HEK293 (cell line): ENCODE measurements around the gene NINJ2.

ENCODE experiments used
- CTCF ChIA-PET: fragments of 350-600 bp; formaldehyde crosslinking; extraction: SDS; loops from one replicate; lab custom pipeline; 2021; ENCODE audit warnings: antibody characterized with exemption; lab: Yijun Ruan, JAX
- POLR2A ChIA-PET: fragments of 300-600 bp; formaldehyde crosslinking; extraction: SDS; loops from one replicate; lab custom pipeline; 2020; ENCODE audit warnings: antibody characterized with exemption, inconsistent platforms; lab: Yijun Ruan, JAX
- H3K27ac ChIP-seq: fragments of 200-500 bp; sonication (Bioruptor generic); 2 replicates; pipeline ENCODE4 v1.5.1; 2014; ENCODE audit warnings: low read depth, low read length, control low read depth, inconsistent platforms; ENCODE audit errors: extremely low read depth
- H3K36me3 ChIP-seq, 2 experiments: fragments of 200-500 bp in 1 of 2; sonication (Bioruptor generic) in 1 of 2; 1 replicate in 1 of 2; 2 replicates in 1 of 2; pipeline ENCODE4 v1.5.1; 2014 to 2017; ENCODE audit warnings: inconsistent platforms in 2 of 2, low read length in 2 of 2; ENCODE audit not compliant: control insufficient read depth in 2 of 2, insufficient read depth in 1 of 2
- H3K4me1 ChIP-seq: fragments of 200-500 bp; sonication (Bioruptor generic); 2 replicates; pipeline ENCODE4 v1.5.1; 2014; ENCODE audit warnings: mild to moderate bottlenecking, low read length, inconsistent platforms; ENCODE audit not compliant: control insufficient read depth, insufficient read depth
- H3K4me3 ChIP-seq: 2 replicates; pipeline ENCODE4 v1.5.1; 2011; ENCODE audit warnings: low read depth, mild to moderate bottlenecking, control low read depth, low read length, moderate library complexity
- H3K9me3 ChIP-seq: fragments of 200-500 bp; sonication (Bioruptor generic); 2 replicates; pipeline ENCODE4 v1.5.1; 2014; ENCODE audit warnings: low read depth, low read length, inconsistent platforms; ENCODE audit not compliant: control insufficient read depth, insufficient read depth
- EGR2 ChIP-seq: fragments of 450-650 bp; formaldehyde crosslinking; IDR thresholded peaks from 2 replicates; pipeline ENCODE4 v1.5.1; 2016; ENCODE audit warnings: low read depth, missing biosample characterization, missing genetic modification characterization
- HOXA7 ChIP-seq: sonication (generic); formaldehyde crosslinking; IDR thresholded peaks from 2 replicates; pipeline ENCODE4 v1.8.1; 2022; ENCODE audit warnings: missing genetic modification reagents, borderline replicate concordance
- KLF8 ChIP-seq: fragments of 450-650 bp; formaldehyde crosslinking; IDR thresholded peaks from 2 replicates; pipeline ENCODE4 v1.5.1; 2016; ENCODE audit warnings: missing biosample characterization, missing genetic modification characterization
- OVOL3 ChIP-seq: fragments of 450-650 bp; formaldehyde crosslinking; IDR thresholded peaks from 2 replicates; pipeline ENCODE4 v1.5.1; 2016; ENCODE audit warnings: missing biosample characterization, missing genetic modification characterization
- PRDM2 ChIP-seq: fragments of 450-650 bp; formaldehyde crosslinking; IDR thresholded peaks from 2 replicates; pipeline ENCODE4 v1.5.1; 2016; ENCODE audit warnings: missing biosample characterization, missing genetic modification characterization, borderline replicate concordance
- SP2 ChIP-seq: fragments of 450-650 bp; formaldehyde crosslinking; IDR thresholded peaks from 2 replicates; pipeline ENCODE4 v1.5.1; 2016; ENCODE audit warnings: missing biosample characterization, missing genetic modification characterization
- YY1 ChIP-seq: fragments of 450-650 bp; formaldehyde crosslinking; IDR thresholded peaks from 2 replicates; pipeline ENCODE4 v1.5.1; 2018; ENCODE audit warnings: missing biosample characterization, missing genetic modification characterization
- ZNF112 ChIP-seq: fragments of 450-650 bp; formaldehyde crosslinking; IDR thresholded peaks from 2 replicates; pipeline ENCODE4 v1.5.0; 2017; ENCODE audit warnings: missing biosample characterization, missing genetic modification characterization
- ZNF121 ChIP-seq: fragments of 450-650 bp; formaldehyde crosslinking; IDR thresholded peaks from 2 replicates; pipeline ENCODE4 v1.5.1; 2016; ENCODE audit warnings: missing biosample characterization, missing genetic modification characterization
- ZNF169 ChIP-seq: fragments of 450-650 bp; formaldehyde crosslinking; IDR thresholded peaks from 2 replicates; pipeline ENCODE4 v1.5.1; 2016; ENCODE audit warnings: missing biosample characterization, missing genetic modification characterization
- ZNF18 ChIP-seq: fragments of 450-650 bp; formaldehyde crosslinking; IDR thresholded peaks from 2 replicates; pipeline ENCODE4 v1.5.1; 2016; ENCODE audit warnings: missing biosample characterization, missing genetic modification characterization
- ZNF184 ChIP-seq: fragments of 450-650 bp; IDR thresholded peaks from 2 replicates; pipeline ENCODE4 v1.5.1; 2018; ENCODE audit warnings: missing biosample characterization, mild to moderate bottlenecking, missing genetic modification characterization
- ZNF214 ChIP-seq: fragments of 450-650 bp; formaldehyde crosslinking; IDR thresholded peaks from 2 replicates; pipeline ENCODE4 v1.5.1; 2017; ENCODE audit warnings: missing biosample characterization, mild to moderate bottlenecking, missing genetic modification characterization, borderline replicate concordance
- ZNF23 ChIP-seq: fragments of 450-650 bp; formaldehyde crosslinking; IDR thresholded peaks from 2 replicates; pipeline ENCODE4 v1.5.1; 2016; ENCODE audit warnings: missing biosample characterization, missing genetic modification characterization, borderline replicate concordance
- ZNF416 ChIP-seq: fragments of 450-650 bp; formaldehyde crosslinking; IDR thresholded peaks from 2 replicates; pipeline ENCODE4 v1.5.1; 2016; ENCODE audit warnings: missing biosample characterization, missing genetic modification characterization
- ZNF449 ChIP-seq: fragments of 450-650 bp; formaldehyde crosslinking; IDR thresholded peaks from 2 replicates; pipeline ENCODE4 v1.5.1; 2017; ENCODE audit warnings: missing biosample characterization, mild to moderate bottlenecking, missing genetic modification characterization, moderate library complexity
- ZNF501 ChIP-seq: fragments of 450-650 bp; formaldehyde crosslinking; IDR thresholded peaks from 2 replicates; pipeline ENCODE4 v1.5.1; 2016; ENCODE audit warnings: missing biosample characterization, missing genetic modification characterization
- ZNF560 ChIP-seq: fragments of 450-650 bp; formaldehyde crosslinking; IDR thresholded peaks from 2 replicates; pipeline ENCODE4 v1.5.1; 2017; ENCODE audit warnings: missing biosample characterization, missing genetic modification characterization, borderline replicate concordance
- ZNF585B ChIP-seq: fragments of 450-650 bp; formaldehyde crosslinking; IDR thresholded peaks from 2 replicates; pipeline ENCODE4 v1.5.1; 2016; ENCODE audit warnings: missing biosample characterization, missing genetic modification characterization
- ZNF600 ChIP-seq: fragments of 450-650 bp; formaldehyde crosslinking; IDR thresholded peaks from 2 replicates; pipeline ENCODE4 v1.5.1; 2016; ENCODE audit warnings: missing biosample characterization, missing genetic modification characterization
- ZNF645 ChIP-seq: fragments of 450-650 bp; formaldehyde crosslinking; IDR thresholded peaks from 2 replicates; pipeline ENCODE4; 2016; ENCODE audit warnings: missing biosample characterization, missing genetic modification characterization
- ZNF76 ChIP-seq: fragments of 450-650 bp; formaldehyde crosslinking; IDR thresholded peaks from 2 replicates; pipeline ENCODE4; 2016; ENCODE audit warnings: low read depth, missing biosample characterization, missing genetic modification characterization, borderline replicate concordance
- ZNF777 ChIP-seq: fragments of 450-650 bp; formaldehyde crosslinking; IDR thresholded peaks from 2 replicates; pipeline ENCODE4 v1.5.1; 2017; ENCODE audit warnings: missing biosample characterization, missing genetic modification characterization, borderline replicate concordance
- ZXDB ChIP-seq: fragments of 450-650 bp; formaldehyde crosslinking; IDR thresholded peaks from 2 replicates; pipeline ENCODE4 v1.5.1; 2016; ENCODE audit warnings: missing biosample characterization, missing genetic modification characterization

Gene NINJ2

GRCh38 chr12:576615-577110, 86.6 kb downstream of the NINJ2 start:
- Histone ChIP-seq H3K4me3 (no peak overlapping the region), H3K4me1 (peaks cover 5% of the 10 kb centered on the region; the same call in 1 of the 2 replicates), H3K36me3 (no peaks in the 10 kb centered on the region), H3K9me3 (no peaks in the 10 kb centered on the region), H3K27ac (no peak overlapping the region; the same call in 1 of the 2 replicates)
- POLR2A ChIA-PET: interaction anchor here (0.9 to 2.3 kb wide), 3 partner anchors 174 to 373 kb away, joined by 3 to 26 read pairs (median 4); partner anchors contain the start of gene RAD52
- CTCF ChIA-PET: interaction anchor here (0.5 to 3.8 kb wide), 20 partner anchors 9 to 1007 kb away, joined by 3 to 46 read pairs (median 4); partner anchors contain the start of gene RAD52
- TF ChIP-seq ZNF449 (no peak), EGR2 (tag by site-specific recombination) (no peak), ZNF112 (tag by site-specific recombination) (no peak), ZNF600 (tag by site-specific recombination) (no peak), ZNF169 (tag by site-specific recombination) (no peak), ZNF214 (tag by site-specific recombination) (no peak), ZXDB (tag by site-specific recombination) (no peak), ZNF501 (no peak), ZNF777 (no peak), ZNF416 (no peak), ZNF76 (no peak), KLF8 (no peak), PRDM2 (tag by site-specific recombination) (no peak), ZNF23 (no peak), ZNF121 (tag by site-specific recombination) (no peak), HOXA7 (CRISPR knock-in tag) (no peak), ZNF560 (tag by site-specific recombination) (no peak), SP2 (tag by site-specific recombination) (no peak), YY1 (no peak)

- Histone ChIP-seq H3K27ac (peak overlapping the region; percentile 65), H3K9me3 (no peaks in the 10 kb centered on the region), H3K4me1 (peaks cover 9% of the 10 kb centered on the region), H3K4me3 (no peak overlapping the region), H3K36me3 (no peaks in the 10 kb centered on the region)
- POLR2A ChIA-PET: interaction anchor here (0.7 to 2.3 kb wide), 4 partner anchors 175 to 416 kb away, joined by 3 to 26 read pairs (median 4); partner anchors contain the start of gene RAD52
- CTCF ChIA-PET: interaction anchor here (0.5 to 3.8 kb wide), 25 partner anchors 9 to 517 kb away, joined by 3 to 46 read pairs (median 4); partner anchors contain the start of gene RAD52
- TF ChIP-seq ZNF645 (tag by site-specific recombination) (no peak), ZNF184 (no peak), ZNF585B (tag by site-specific recombination) (no peak), OVOL3 (no peak), ZNF18 (tag by site-specific recombination) (peak; percentile 29)
Observed at GRCh38 chr12:575948-576614, 87.2 kb downstream of the NINJ2 start.
